ENCODE measurements around the gene TRPM2. TPM values are rescaled to one million over a fixed set of nuclear protein-coding genes. Genes with fewer than 3 reads are reported as not detected.

Gene TRPM2
- total RNA-seq, 1 donor from 2014 or later, result under 0.01 TPM

DNA sequence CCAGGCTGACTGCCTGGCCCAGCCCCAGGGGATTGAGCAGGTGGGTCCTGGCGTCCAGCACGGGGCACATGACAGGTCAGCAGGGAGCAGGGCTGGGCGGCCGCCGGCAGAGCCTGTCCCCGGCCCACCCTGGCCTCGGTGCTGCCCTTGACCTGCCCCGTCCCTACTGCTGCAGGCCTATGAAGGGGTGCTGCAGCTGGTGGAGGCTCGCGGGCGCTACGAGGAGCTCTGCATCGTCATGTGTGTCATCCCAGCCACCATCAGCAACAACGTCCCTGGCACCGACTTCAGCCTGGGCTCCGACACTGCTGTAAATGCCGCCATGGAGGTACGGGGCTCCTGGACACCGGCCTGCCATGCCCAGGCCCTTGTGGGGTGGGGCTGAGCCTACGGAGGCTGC, 29.8 kb upstream of the TRPM2 start:
- Histone ChIP-seq H3K4me3 (ENCODE audit: low read depth, low read length) (no peak overlapping the region), H3K36me3 (ENCODE audit: control insufficient read depth, insufficient read depth, low read length) (peaks cover 27% of the 10 kb centered on the region), H3K27me3 (ENCODE audit: control insufficient read depth, insufficient read depth, low read length) (no peaks in the 10 kb centered on the region)
- no peak for FAIRE-seq
- TF ChIP-seq, protein P1, sequence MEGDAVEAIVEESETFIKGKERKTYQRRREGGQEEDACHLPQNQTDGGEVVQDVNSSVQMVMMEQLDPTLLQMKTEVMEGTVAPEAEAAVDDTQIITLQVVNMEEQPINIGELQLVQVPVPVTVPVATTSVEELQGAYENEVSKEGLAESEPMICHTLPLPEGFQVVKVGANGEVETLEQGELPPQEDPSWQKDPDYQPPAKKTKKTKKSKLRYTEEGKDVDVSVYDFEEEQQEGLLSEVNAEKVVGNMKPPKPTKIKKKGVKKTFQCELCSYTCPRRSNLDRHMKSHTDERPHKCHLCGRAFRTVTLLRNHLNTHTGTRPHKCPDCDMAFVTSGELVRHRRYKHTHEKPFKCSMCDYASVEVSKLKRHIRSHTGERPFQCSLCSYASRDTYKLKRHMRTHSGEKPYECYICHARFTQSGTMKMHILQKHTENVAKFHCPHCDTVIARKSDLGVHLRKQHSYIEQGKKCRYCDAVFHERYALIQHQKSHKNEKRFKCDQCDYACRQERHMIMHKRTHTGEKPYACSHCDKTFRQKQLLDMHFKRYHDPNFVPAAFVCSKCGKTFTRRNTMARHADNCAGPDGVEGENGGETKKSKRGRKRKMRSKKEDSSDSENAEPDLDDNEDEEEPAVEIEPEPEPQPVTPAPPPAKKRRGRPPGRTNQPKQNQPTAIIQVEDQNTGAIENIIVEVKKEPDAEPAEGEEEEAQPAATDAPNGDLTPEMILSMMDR (IDR thresholded peaks at IDR 0.05; ENCODE audit: insufficient read depth, low read length, severe bottlenecking), result no peak
- no peak for DNase-seq (ENCODE audit: low read depth)

DNA sequence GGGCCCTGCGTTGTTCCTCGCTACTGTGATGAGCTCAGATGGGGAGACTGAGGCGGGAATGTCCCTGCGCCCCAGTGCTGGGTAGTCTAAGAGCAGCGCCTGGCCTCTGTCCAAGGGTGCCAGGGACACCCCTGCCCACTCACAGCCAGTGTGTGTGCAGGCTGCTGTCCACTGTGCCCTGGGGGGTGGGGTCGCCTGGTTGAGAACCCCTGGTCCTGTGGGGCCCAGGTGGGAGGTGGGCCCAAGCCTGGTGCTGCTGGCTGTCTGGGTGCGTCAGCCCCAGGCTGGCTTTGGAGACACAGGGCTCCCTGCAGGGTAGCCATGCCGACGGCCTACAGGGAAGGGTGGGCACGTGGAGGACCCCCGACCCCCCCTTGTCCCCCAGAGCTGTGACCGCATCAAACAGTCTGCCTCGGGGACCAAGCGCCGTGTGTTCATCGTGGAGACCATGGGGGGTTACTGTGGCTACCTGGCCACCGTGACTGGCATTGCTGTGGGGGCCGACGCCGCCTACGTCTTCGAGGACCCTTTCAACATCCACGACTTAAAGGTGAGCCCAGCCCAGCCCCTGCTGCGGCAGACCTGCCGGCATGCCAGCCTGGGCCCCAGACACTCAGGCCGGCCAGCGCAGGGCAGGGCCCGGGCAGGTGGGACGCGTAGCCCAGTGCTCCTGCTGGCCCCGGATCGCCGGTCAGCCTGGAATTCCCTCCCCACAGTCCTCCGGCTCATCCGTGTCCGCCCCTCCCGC, 29.1 kb upstream of the TRPM2 start:
- H3K36me3 ChIP-seq (ENCODE audit: control insufficient read depth, insufficient read depth, low read length), result peaks cover 27% of the 10 kb centered on the region
- H3K27me3 ChIP-seq (ENCODE audit: control insufficient read depth, insufficient read depth, low read length), result no peaks in the 10 kb centered on the region
- TF ChIP-seq, protein P1 (IDR thresholded peaks at IDR 0.05; ENCODE audit: insufficient read depth, low read length, severe bottlenecking), result no peak
- FAIRE-seq (no peak), DNase-seq (ENCODE audit: low read depth) (no peak)
- H3K4me3 ChIP-seq (ENCODE audit: low read depth, low read length), result no peak overlapping the region

DNA sequence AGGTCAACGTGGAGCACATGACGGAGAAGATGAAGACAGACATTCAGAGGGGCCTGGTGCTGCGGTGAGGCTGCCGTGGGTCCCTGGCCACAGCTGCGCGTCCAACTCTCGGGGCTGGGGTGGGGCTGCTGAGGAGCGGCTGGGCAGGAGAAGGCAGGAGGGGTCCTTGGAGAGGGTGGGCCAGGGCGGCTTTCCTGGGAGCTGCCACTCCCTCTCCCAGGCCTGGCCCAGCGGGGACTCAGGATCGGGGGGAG, 28.6 kb upstream of the TRPM2 start:
- Histone ChIP-seq H3K36me3 (ENCODE audit: control insufficient read depth, insufficient read depth, low read length) (peaks cover 23% of the 10 kb centered on the region), H3K4me3 (ENCODE audit: low read depth, low read length) (no peak overlapping the region), H3K27me3 (ENCODE audit: control insufficient read depth, insufficient read depth, low read length) (no peaks in the 10 kb centered on the region)
- DNase-seq (ENCODE audit: low read depth) (no peak), FAIRE-seq (no peak)
- TF ChIP-seq, protein P1 (IDR thresholded peaks at IDR 0.05; ENCODE audit: insufficient read depth, low read length, severe bottlenecking), result no peak

DNA sequence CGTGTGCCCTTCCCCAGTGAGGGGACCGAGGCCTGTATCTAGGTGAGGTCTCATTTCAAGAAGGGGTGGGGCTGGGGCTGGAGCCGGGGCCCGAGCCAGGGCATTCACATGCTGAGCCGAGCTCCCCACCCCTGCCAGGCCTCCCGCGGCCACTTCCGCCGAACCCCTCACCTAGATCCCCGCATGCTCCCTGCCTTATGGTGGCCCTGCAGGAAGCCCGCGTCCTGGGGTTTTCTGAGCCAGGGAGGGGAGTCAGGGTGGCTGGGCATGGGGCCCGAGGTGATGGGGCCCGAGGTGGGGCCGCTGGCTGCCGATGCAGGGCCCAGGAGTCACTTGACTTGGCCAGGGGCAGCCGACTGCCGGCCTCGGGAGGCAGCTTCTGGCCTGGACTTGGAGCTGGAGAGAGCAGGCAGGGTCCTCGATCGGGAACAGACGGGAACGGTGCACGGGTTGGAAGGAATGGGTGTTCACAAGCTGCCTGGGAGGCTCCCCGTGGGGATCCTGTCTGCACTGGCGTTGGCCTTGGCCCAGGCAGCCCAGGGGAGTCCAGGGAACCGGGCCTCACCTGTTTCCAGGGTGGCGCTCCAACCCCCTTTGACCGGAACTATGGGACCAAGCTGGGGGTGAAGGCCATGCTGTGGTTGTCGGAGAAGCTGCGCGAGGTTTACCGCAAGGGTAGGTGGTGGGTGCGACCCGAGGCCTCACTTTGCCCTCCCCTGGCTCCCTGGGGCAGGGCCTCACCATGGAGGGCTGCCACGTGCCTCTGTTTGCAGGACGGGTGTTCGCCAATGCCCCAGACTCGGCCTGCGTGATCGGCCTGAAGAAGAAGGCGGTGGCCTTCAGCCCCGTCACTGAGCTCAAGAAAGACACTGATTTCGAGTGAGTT, 27.8 kb upstream of the TRPM2 start:
- H3K27me3 ChIP-seq (ENCODE audit: control insufficient read depth, insufficient read depth, low read length), result no peaks in the 10 kb centered on the region
- no peak for DNase-seq (ENCODE audit: low read depth)
- TF ChIP-seq, protein P1 (IDR thresholded peaks at IDR 0.05; ENCODE audit: insufficient read depth, low read length, severe bottlenecking), result no peak
- no peak for FAIRE-seq
- H3K36me3 ChIP-seq (ENCODE audit: control insufficient read depth, insufficient read depth, low read length), result peaks cover 21% of the 10 kb centered on the region
- no peak overlapping the region for H3K4me3 ChIP-seq (ENCODE audit: low read depth, low read length)

DNA sequence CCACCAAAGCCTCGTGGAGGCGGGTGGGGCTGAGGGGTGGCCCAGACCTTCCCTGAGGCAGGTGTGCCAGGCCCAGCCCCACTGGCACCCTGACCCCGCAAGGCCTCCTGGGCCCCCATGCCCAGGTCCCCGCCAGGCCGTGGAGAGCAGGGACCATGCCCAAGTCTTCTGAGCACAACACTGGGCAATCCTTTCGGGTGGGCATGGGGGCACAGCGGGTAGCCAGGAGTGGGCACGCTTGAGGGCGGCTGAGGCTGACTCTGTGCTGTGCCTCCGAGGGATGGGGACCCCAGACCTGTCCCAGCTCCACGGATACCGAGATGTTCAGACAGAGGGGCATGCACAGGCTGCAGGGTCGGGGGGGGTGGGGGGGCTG, 27.2 kb upstream of the TRPM2 start:
- Histone ChIP-seq H3K4me3 (ENCODE audit: low read depth, low read length) (no peak overlapping the region), H3K36me3 (ENCODE audit: control insufficient read depth, insufficient read depth, low read length) (peaks cover 18% of the 10 kb centered on the region), H3K27me3 (ENCODE audit: control insufficient read depth, insufficient read depth, low read length) (no peaks in the 10 kb centered on the region)
- no peak for FAIRE-seq
- TF ChIP-seq, protein P1 (IDR thresholded peaks at IDR 0.05; ENCODE audit: insufficient read depth, low read length, severe bottlenecking), result no peak
- no peak for DNase-seq (ENCODE audit: low read depth)

All from bronchial epithelial cell (primary cell).